Measurements from ENCODE around the gene GLYATL2.

The GLYATL2 gene

GRCh38 chr11:58796333-58796732 lies 48.2 kb downstream of the GLYATL2 start:
- no peak for DNase-seq

- peak; percentile 69 for DNase-seq
These were observed 56.0 kb downstream of the GLYATL2 start for GRCh38 chr11:58788355-58789023.

DNA sequence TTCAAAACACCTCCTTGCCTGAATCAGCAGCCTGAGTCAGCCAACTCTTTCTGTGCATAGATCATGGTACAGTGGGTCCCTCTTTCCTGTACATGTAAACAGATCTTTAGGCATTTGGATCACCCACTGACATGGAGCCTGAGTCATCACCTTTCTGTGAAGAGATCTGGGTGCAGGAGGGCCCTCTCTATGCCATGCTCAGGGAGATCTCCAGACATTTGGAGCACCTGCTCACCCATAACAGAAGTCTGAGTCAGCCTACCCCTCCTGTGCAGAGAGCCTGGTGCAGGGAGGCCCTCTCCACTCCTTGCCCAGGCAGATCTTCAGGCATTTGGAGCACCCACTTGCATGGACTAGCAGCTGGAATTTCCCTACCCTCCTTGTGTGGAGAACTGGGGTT lies 56.6 kb downstream of the GLYATL2 start:
- no peak for DNase-seq

DNA sequence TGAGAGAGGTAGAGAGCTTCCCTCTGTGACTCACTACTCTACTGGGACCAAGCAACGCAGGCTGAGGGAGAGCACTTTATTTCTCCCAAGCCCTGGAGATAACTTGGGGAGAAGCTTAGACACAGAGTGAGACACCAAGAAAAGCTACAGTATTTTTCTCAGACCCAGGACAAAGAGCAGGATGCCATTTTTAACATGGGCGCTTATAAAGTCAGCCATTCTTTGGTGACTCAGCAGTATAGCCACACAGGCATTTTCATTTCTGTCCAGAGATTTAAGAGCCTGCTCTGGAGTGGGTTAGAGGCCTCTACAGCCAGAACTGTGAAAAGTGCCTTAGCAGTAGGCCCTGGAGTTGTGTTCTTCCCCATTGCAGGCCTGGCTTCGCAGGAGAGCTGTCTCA lies 57.8 kb downstream of the GLYATL2 start:
- no peak for DNase-seq

GRCh38 chr11:58784995-58785394 lies 59.5 kb downstream of the GLYATL2 start:
- DNase-seq = no peak

Data from activated CD4-positive, alpha-beta T cell treated with anti-CD3 and anti-CD28 coated beads, Interleukin-10, Interleukin-2, amounts not matched to agents 100 ng/mL and 50 ng/mL, durations not matched to agents 16 hours and 8 hours (primary cell).